Fibroblast of the conjunctiva (primary cell): ENCODE data around the gene RXFP4.

Experiments
- DNase-seq: peaks from one replicate; pipeline ENCODE4 v3.0.0-alpha.2; 2010; ENCODE audit warnings: low read depth

RXFP4 gene

GRCh38 chr1:155931332-155932038, 10.0 kb upstream of the RXFP4 start:
- no peak for DNase-seq

- no peak for DNase-seq
Measured at GRCh38 chr1:155932081-155932480, 9.4 kb upstream of the RXFP4 start.

- DNase-seq, result no peak
Measured at GRCh38 chr1:155932487-155932886, 9.0 kb upstream of the RXFP4 start.

GRCh38 chr1:155933591-155934096, 7.8 kb upstream of the RXFP4 start:
- DNase-seq, result no peak

GRCh38 chr1:155934097-155934935, 7.1 kb upstream of the RXFP4 start, which contains the start of gene KHDC4:
Gene KHDC4, minus strand, starts transcription at chr1:155934413. Its CDS starts 40 bp downstream, at chr1:155934373.
- peak; percentile 98 for DNase-seq

- DNase-seq, result no peak
Measured at GRCh38 chr1:155934936-155935590, 6.4 kb upstream of the RXFP4 start.

- DNase-seq, result peak; percentile 61
Measured at GRCh38 chr1:155938220-155938627, 3.2 kb upstream of the RXFP4 start.

- no peak for DNase-seq
Measured at GRCh38 chr1:155940482-155940992, 901 bp upstream of the RXFP4 start.

GRCh38 chr1:155941845-155942531, 550 bp downstream of the RXFP4 start:
- DNase-seq, result no peak

- DNase-seq, result no peak
Measured at GRCh38 chr1:155942578-155943141, 1.2 kb downstream of the RXFP4 start.

- no peak for DNase-seq
Measured at GRCh38 chr1:155944444-155944799, 3.0 kb downstream of the RXFP4 start.

- DNase-seq, result no peak
Measured at GRCh38 chr1:155946633-155947219, 5.3 kb downstream of the RXFP4 start.

GRCh38 chr1:155947292-155947691, 5.9 kb downstream of the RXFP4 start:
- DNase-seq, result no peak

GRCh38 chr1:155947741-155948140, 6.3 kb downstream of the RXFP4 start:
- no peak for DNase-seq

GRCh38 chr1:155950829-155951228, 9.4 kb downstream of the RXFP4 start:
- no peak for DNase-seq

GRCh38 chr1:155951753-155952504, 10.5 kb downstream of the RXFP4 start:
- DNase-seq, result no peak

- DNase-seq, result no peak
Measured at GRCh38 chr1:155952505-155952890, 11.1 kb downstream of the RXFP4 start.

- DNase-seq, result no peak
Measured at GRCh38 chr1:155954645-155955044, 13.2 kb downstream of the RXFP4 start.

- DNase-seq, result no peak
Measured at GRCh38 chr1:155957411-155957915, 16.0 kb downstream of the RXFP4 start.

GRCh38 chr1:155960081-155960745, 18.8 kb downstream of the RXFP4 start:
- DNase-seq, result no peak
